Endothelial cell of umbilical vein (primary cell): ENCODE data around the gene SYT10. TPM values are rescaled to one million over a fixed set of nuclear protein-coding genes. Genes with fewer than 3 reads are reported as not detected.

Source experiments
- BruUV-seq: library from RNA; stranded (reverse); fragments of 400-500 nt; replicated peaks from 2 replicates; lab custom pipeline; 2021; lab: Mats Ljungman, UMichigan
- CTCF ChIA-PET: fragments of 300-600, 350-600 bp; sonication (Branson Sonifier 250); formaldehyde crosslinking; loops from one replicate; lab custom pipeline; 2021; ENCODE audit warnings: antibody characterized with exemption, inconsistent platforms; lab: Charles Lee
- POLR2A ChIA-PET: fragments of 300-600, 350-600 bp; sonication (Branson Sonifier 250); formaldehyde crosslinking; loops from one replicate; lab custom pipeline; 2021; ENCODE audit warnings: antibody characterized with exemption, inconsistent platforms; lab: Charles Lee
- DNase-seq: peaks from one replicate; pipeline ENCODE4 v3.0.0-alpha.2; 2011; ENCODE audit warnings: low read depth, low spot score
- FAIRE-seq: peaks from 2 replicates; lab custom pipeline; 2011; peaks lifted over from hg19 to GRCh38; lab: Jason Lieb, UNC
- H2AFZ ChIP-seq: 2 replicates; pipeline ENCODE4 v1.6.0; 2012; ENCODE audit warnings: low read depth, low read length, control low read depth, inconsistent platforms
- H3K27ac ChIP-seq: 2 replicates; pipeline ENCODE4 v1.5.1; 2011; ENCODE audit warnings: low read depth, mild to moderate bottlenecking, control low read depth, low read length, moderate library complexity; ENCODE audit not compliant: insufficient read depth
- H3K27me3 ChIP-seq, 2 experiments: 2 replicates each; pipeline versions ENCODE4 v1.6.0 to v1.6.1; 2011; ENCODE audit warnings: low read length in 2 of 2, mixed read lengths in 1 of 2; ENCODE audit not compliant: control insufficient read depth in 2 of 2, insufficient read depth in 2 of 2
- H3K36me3 ChIP-seq, 2 experiments: 2 replicates in 1 of 2; 3 replicates in 1 of 2; pipeline ENCODE4 v1.5.1; 2011; ENCODE audit warnings: low read length in 2 of 2, mild to moderate bottlenecking in 1 of 2, moderate library complexity in 1 of 2; ENCODE audit not compliant: control insufficient read depth in 2 of 2, insufficient read depth in 2 of 2; ENCODE audit errors: extremely low read depth in 1 of 2
- H3K4me1 ChIP-seq: 3 replicates; pipeline ENCODE4 v1.5.1; 2011; ENCODE audit warnings: mild to moderate bottlenecking, low read length; ENCODE audit not compliant: control insufficient read depth, insufficient read depth; ENCODE audit errors: extremely low read depth
- H3K4me2 ChIP-seq: 2 replicates; pipeline ENCODE4 v1.6.1; 2011; ENCODE audit warnings: low read length, control low read depth, mixed read lengths; ENCODE audit not compliant: insufficient read depth
- H3K4me3 ChIP-seq, 3 experiments: fragments of 200-600 bp in 1 of 3; sonication (generic), shearing (Covaris generic) in 1 of 3; replicated peaks in 1 of 3; 2 replicates each; pipeline ENCODE4 v1.5.1; 2011 to 2016; ENCODE audit warnings: control low read depth in 3 of 3, low read length in 3 of 3, mild to moderate bottlenecking in 2 of 3, inconsistent platforms in 1 of 3, low read depth in 1 of 3, moderate library complexity in 1 of 3; ENCODE audit not compliant: insufficient read depth in 1 of 3
- H3K79me2 ChIP-seq: 2 replicates; pipeline ENCODE4 v1.6.0; 2012; ENCODE audit warnings: low read length, inconsistent platforms; ENCODE audit not compliant: control insufficient read depth, insufficient read depth
- H3K9ac ChIP-seq: replicated peaks from 2 replicates; pipeline ENCODE3; 2011; ENCODE audit warnings: low read length, control low read depth; ENCODE audit not compliant: insufficient read depth; ENCODE audit errors: extremely low read depth
- H3K9me1 ChIP-seq: replicated peaks from 3 replicates; pipeline ENCODE4 v1.6.0; 2011; ENCODE audit warnings: mild to moderate bottlenecking, low read length; ENCODE audit not compliant: control insufficient read depth, insufficient read depth; ENCODE audit errors: extremely low read depth
- H3K9me3 ChIP-seq: replicated peaks from 2 replicates; pipeline ENCODE4 v1.5.1; 2012; ENCODE audit warnings: low read length, inconsistent platforms; ENCODE audit not compliant: control insufficient read depth, insufficient read depth
- H4K20me1 ChIP-seq: replicated peaks from 2 replicates; pipeline ENCODE3; 2011; ENCODE audit warnings: mild to moderate bottlenecking, low read length; ENCODE audit not compliant: control insufficient read depth, insufficient read depth; ENCODE audit errors: extremely low read depth
- EZH2 ChIP-seq: IDR thresholded peaks from 2 replicates; pipeline ENCODE4 v1.6.1; 2012; ENCODE audit warnings: borderline replicate concordance, low read depth, mild to moderate bottlenecking, moderate library complexity, low read length, inconsistent platforms; ENCODE audit not compliant: severe bottlenecking
- FOS ChIP-seq: IDR thresholded peaks from 2 replicates; pipeline ENCODE4 v1.6.1; 2011; ENCODE audit warnings: mild to moderate bottlenecking, low read length, moderate library complexity, borderline replicate concordance; ENCODE audit not compliant: insufficient read depth
- GATA2 ChIP-seq: IDR thresholded peaks from 2 replicates; pipeline ENCODE4 v1.7.0; 2011; ENCODE audit warnings: low read depth, mild to moderate bottlenecking, moderate library complexity, mixed read lengths, low read length; ENCODE audit not compliant: insufficient read length, insufficient read depth
- JUN ChIP-seq: IDR thresholded peaks from 2 replicates; pipeline ENCODE4 v1.6.1; 2011; ENCODE audit warnings: borderline replicate concordance, low read depth; ENCODE audit not compliant: insufficient read length, insufficient read depth
- MYC ChIP-seq: IDR thresholded peaks from one replicate; pipeline ENCODE4 v1.6.1; 2011; ENCODE audit warnings: mild to moderate bottlenecking, low read depth, low read length
- POLR2A ChIP-seq: IDR thresholded peaks from 2 replicates; pipeline ENCODE4 v1.6.1; 2012; ENCODE audit warnings: low read depth, mild to moderate bottlenecking, control low read depth, low read length
- POLR2AphosphoS5 ChIP-seq: IDR thresholded peaks from 2 replicates; pipeline ENCODE4 v1.6.1; 2012; ENCODE audit warnings: low read depth, mild to moderate bottlenecking, control low read depth, low read length, moderate library complexity; ENCODE audit not compliant: insufficient read depth
- dilution Hi-C: fragments of 300-500 bp; cut with MboI; formaldehyde crosslinking; loops from one replicate; pipeline ENCODE4 v1.15.0; 2019; ENCODE audit warnings: low sequenced_read_pairs; ENCODE audit not compliant: extremely low pct_ligation_motif_present
- intact Hi-C: fragments of 100-400 bp; cut with micrococcal nuclease; formaldehyde crosslinking; loops from one replicate; pipeline ENCODE4 v1.10.0; 2022
- polyA plus RNA-seq, 4 experiments: library from polyadenylated mRNA; depleted of rRNA in 3 of 4; stranded (reverse) in 3 of 4; unstranded in 1 of 4; fragments of >200 nt; gene quantifications; 2 replicates each; pipeline versions ENCODE4 v1.2.1 to v1.2.3, GENCODE V29; 2011 to 2012; ENCODE audit warnings: missing spikeins in 1 of 4
- total RNA-seq: library from RNA; stranded (reverse); gene quantifications from 2 replicates; pipeline ENCODE4 v1.2.3, GENCODE V29; 2021
- TF ChIP-seq, protein P1 (sequence below), 2 donors: IDR thresholded peaks; 1 replicate in 1 of 2; 2 replicates in 1 of 2; pipeline ENCODE4 v1.5.1; 2011; ENCODE audit warnings: low read length in 2 of 2, mild to moderate bottlenecking in 2 of 2, moderate library complexity in 2 of 2, control low read depth in 1 of 2, inconsistent platforms in 1 of 2, low read depth in 1 of 2; ENCODE audit not compliant: insufficient read depth in 1 of 2; ENCODE audit errors: extremely low read depth in 1 of 2
- TF ChIP-seq, protein P2 (sequence below): IDR thresholded peaks from 2 replicates; pipeline ENCODE4 v1.6.1; 2011; ENCODE audit not compliant: insufficient read depth, insufficient read length

Gene SYT10
- total and polyA plus RNA-seq, 2 donors (not counting 3 experiments of a cell fraction or from before 2014, with no cell fraction given) = not detected

DNA sequence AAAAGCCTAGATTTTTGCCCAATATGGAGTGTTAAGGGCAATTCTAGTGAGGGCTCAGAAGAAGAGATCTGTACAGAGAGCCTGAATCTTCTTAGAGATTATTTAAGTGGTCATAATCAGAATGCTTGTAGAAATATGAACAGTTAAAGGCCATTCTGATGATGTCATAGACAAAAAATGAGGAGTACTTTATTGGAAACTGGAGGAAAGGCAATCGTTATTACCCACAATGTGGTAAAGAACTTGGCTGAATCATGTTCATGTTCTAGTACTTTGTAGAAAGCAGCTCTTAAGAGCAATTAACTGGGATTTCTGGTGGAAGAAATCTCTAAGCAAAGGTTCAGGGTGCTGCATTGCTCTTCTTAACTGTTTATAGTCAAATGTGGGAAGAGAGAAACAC is 36.4 kb upstream of the SYT10 start:
- intact Hi-C loops = no loop called here
- dilution Hi-C loops = no loop called here
- Histone ChIP-seq H3K9me3 (no peaks in the 10 kb centered on the region), H3K27me3 (no peaks in the 10 kb centered on the region), H3K36me3 (no peaks in the 10 kb centered on the region), H3K4me3 (no peak overlapping the region), H4K20me1 (no peaks in the 10 kb centered on the region), H3K4me2 (no peak overlapping the region), H3K27ac (no peak overlapping the region), H3K9me1 (no peaks in the 10 kb centered on the region), H3K79me2 (no peaks in the 10 kb centered on the region), H3K4me1 (no peaks in the 10 kb centered on the region), H2AFZ (no peak overlapping the region), H3K9ac (no peak overlapping the region)
- DNase-seq (no peak), FAIRE-seq (no peak)
- ChIA-PET CTCF (no interaction called here), POLR2A (no interaction called here)
- no TSS peak for BruUV-seq
- TF ChIP-seq, protein P1, sequence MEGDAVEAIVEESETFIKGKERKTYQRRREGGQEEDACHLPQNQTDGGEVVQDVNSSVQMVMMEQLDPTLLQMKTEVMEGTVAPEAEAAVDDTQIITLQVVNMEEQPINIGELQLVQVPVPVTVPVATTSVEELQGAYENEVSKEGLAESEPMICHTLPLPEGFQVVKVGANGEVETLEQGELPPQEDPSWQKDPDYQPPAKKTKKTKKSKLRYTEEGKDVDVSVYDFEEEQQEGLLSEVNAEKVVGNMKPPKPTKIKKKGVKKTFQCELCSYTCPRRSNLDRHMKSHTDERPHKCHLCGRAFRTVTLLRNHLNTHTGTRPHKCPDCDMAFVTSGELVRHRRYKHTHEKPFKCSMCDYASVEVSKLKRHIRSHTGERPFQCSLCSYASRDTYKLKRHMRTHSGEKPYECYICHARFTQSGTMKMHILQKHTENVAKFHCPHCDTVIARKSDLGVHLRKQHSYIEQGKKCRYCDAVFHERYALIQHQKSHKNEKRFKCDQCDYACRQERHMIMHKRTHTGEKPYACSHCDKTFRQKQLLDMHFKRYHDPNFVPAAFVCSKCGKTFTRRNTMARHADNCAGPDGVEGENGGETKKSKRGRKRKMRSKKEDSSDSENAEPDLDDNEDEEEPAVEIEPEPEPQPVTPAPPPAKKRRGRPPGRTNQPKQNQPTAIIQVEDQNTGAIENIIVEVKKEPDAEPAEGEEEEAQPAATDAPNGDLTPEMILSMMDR (IDR thresholded peaks at IDR 0.05; ENCODE audit: extremely low read depth in 1 of 2, insufficient read depth in 1 of 2, low read depth in 1 of 2, low read length in 2 of 2) = no peak
- TF ChIP-seq EZH2 (no peak), MYC (no peak), POLR2AphosphoS5 (no peak), JUN (no peak), POLR2A (no peak), FOS (no peak), GATA2 (no peak)
- TF ChIP-seq, protein P2, sequence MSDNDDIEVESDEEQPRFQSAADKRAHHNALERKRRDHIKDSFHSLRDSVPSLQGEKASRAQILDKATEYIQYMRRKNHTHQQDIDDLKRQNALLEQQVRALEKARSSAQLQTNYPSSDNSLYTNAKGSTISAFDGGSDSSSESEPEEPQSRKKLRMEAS = no peak
